ENCODE results near the gene MRPL44. TPM values are rescaled to one million over a fixed set of nuclear protein-coding genes. Genes with fewer than 3 reads are reported as not detected.

Gene MRPL44
- total RNA-seq, 1 donor from 2014 or later: 48.9 TPM

DNA sequence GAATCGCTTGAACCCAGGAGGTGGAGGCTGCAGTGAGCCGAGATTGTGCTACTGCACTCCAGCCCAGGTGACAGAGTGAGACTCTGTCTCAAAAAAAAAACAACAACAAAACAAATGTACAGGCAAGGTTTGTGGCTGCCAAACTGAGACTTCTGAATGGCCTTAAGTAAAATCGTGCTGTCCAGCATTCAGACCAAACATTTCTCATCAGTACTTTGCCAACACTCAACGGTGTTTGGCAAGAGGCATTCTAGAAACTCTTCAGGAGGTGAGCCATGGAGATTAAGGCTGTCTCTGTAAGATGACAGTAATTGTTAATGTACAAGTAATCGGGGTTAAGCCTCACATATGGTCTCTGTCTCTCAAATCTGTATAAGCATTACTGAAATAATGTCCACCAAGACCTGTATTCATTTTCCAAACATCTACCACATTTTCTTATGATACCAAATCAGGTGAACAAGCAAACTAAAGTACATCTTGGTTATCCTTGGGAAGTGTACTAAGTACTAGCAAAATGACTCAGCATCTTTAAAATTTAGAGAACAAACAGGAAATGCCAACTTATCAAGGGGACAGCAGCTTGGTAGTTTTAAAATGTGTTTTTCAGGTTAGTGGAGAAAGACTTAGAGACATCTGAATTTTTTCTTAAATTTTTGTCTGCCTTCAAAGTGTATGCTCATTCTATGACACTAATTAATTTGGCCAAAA is 52.5 kb downstream of the MRPL44 start:
- peak; percentile 55 for DNase-seq (ENCODE audit: low read depth)

DNA sequence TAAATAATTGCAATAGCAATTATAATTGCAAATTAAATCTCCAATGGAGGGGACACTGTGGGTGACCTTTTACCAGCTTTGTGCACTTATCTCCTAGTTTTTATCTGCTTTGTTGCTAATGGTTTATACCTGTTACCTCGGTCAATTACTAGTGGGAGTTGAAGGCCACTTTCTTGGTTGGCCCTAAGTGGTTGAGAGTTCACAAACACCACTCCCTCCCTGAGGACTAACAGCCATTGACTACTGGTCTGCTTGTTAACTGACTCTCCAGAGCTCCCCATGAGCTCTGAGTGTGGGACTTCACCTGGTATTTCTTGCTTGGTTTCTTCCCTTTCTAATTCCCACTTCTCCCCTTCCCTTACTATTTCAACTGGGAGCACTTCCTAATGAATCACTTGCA is 54.6 kb downstream of the MRPL44 start:
- no peak for DNase-seq (ENCODE audit: low read depth)

DNA sequence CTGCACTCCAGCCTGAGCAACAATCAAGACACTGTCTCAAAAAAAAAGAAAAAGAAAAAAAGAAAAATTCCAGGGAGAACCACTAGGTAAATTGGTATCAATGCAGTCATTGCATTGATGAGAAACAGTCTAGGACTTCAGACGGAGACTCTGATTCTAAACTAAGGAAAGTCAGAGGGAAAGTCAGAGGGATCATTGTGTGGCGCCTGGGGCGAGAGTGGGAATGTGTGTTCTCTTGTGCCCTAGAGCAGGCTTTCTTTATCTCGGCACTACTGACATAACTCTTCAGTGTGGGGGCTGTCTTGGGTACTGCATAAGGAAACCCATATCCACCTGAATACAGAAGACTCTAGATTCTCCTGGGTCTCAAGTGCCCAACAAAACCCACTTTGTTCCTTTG is 57.1 kb downstream of the MRPL44 start:
- no peak for DNase-seq (ENCODE audit: low read depth)

DNA sequence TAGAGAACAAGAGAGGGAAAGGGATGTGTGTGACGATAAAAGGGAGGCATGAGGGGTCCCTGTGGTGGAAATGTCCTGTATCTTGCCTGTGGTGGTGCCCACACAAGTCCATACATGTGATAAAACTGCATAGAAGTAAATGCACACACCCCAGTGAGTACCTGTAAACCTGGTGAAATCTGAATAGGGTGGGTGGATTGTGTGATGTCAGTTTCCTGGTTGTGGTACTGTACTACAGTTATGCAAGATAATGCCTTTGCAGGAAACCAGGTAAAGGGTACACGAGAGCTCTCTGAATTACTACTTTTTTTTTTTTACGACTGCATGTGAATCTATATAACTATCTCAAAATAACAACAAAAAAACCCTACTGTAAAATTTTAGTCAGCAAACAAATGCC is 59.7 kb downstream of the MRPL44 start:
- no peak for DNase-seq (ENCODE audit: low read depth)

Other genes with a start within 250 kb of the MRPL44 start
- 48.0 and 50.9 TPM in 2 replicates for gene AP1S3, start 119.9 kb upstream of the MRPL44 start, total RNA-seq
- gene WDFY1, start 12.1 kb upstream of the MRPL44 start, total RNA-seq: 69.5 and 85.4 TPM in 2 replicates
- 107 and 207 TPM in 2 replicates for gene SERPINE2, start 81.8 kb downstream of the MRPL44 start, total RNA-seq

Data from renal cortical epithelial cell (primary cell).